ENCODE results near the gene NUPR1. TPM values are rescaled to one million over a fixed set of nuclear protein-coding genes. Genes with fewer than 3 reads are reported as not detected.
"Not testable (repeated sequence)": the region's sequence is repeated elsewhere in the genome, so short reads cannot be mapped to it uniquely, and the experiment has no call there.

The NUPR1 gene
- total RNA-seq, 2 experiments from 2014 or later, result not detected

DNA sequence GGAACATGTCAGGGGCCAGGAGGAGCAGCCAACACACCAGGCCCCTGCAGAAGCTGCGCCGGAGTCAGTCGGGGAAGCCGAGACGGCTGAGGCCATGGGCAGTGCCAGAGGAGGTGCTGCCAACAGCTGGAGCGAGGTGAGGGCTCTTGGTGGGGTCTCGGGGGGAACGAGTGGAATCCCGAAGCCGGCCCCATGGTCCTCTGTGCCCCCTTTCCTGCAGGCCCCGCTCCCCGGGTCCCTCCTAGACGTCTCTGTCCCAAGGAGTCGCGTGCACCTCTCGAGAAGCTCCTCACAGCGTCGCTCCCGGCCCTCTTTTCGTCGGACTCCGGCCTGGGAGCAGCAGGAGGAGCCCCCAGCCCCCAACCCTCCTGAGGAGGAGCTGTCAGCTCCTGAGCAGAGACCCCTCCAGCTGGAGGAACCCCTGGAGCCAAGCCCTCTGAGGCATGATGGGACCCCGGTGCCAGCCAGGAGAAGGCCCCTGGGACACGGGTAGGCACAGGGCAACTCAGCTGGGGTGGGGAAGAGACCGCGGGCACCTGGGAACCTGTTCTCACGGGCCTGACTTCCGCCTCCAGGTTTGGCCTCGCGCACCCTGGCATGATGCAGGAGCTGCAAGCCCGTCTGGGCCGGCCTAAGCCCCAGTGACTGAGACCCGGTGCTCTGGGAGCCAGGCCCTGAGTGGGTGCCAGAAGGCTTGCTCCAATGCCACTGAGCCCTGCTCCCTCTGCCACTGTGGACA lies 40.7 kb downstream of the NUPR1 start:
- CTCF ChIA-PET, result no interaction called here
- H3K9me3 Mint-ChIP-seq, result no peaks in the 10 kb centered on the region
- peaks cover 52% of the 10 kb centered on the region for H3K4me1 Mint-ChIP-seq
- no peak for DNase-seq
- H3K27me3 Mint-ChIP-seq, result no peaks in the 10 kb centered on the region
- peaks cover 41% of the 10 kb centered on the region for H3K36me3 Mint-ChIP-seq (ENCODE audit: low read depth)
- POLR2A ChIA-PET, result no interaction called here
- H3K4me3 Mint-ChIP-seq, result no peak overlapping the region
- H3K27ac Mint-ChIP-seq, result no peak overlapping the region

DNA sequence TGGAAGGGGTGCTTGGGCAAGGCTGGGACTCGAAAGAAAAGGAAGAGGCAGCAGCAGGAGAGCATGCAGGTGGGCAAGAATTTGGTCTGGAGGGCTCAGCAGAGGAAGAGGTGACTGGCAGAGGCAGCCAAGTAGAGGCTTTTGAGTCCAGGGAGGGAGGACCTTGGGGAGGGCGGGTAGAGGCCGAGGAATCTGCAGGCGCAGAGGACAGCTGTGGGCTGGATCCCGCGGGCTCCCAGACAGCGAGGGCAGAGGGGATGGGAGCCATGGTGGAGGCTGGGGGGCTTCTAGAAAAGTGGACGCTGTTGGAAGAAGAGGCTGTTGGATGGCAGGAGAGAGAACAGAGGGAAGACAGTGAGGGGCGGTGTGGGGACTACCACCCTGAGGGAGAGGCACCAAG lies 41.4 kb downstream of the NUPR1 start:
- Mint-ChIP-seq H3K27ac (peak overlapping the region; percentile 34), H3K9me3 (no peaks in the 10 kb centered on the region), H3K4me3 (no peak overlapping the region), H3K36me3 (ENCODE audit: low read depth) (peaks cover 41% of the 10 kb centered on the region), H3K27me3 (no peaks in the 10 kb centered on the region), H3K4me1 (peaks cover 56% of the 10 kb centered on the region)
- DNase-seq, result no peak
- CTCF ChIA-PET, result no interaction called here
- POLR2A ChIA-PET, result no interaction called here

GRCh38 chr16:28496844-28497243 lies 41.9 kb downstream of the NUPR1 start:
- Mint-ChIP-seq H3K9me3 (no peaks in the 10 kb centered on the region), H3K27ac (peak overlapping the region; percentile 34), H3K4me1 (peaks cover 60% of the 10 kb centered on the region), H3K36me3 (ENCODE audit: low read depth) (peaks cover 43% of the 10 kb centered on the region), H3K27me3 (no peaks in the 10 kb centered on the region), H3K4me3 (no peak overlapping the region)
- ChIA-PET POLR2A (no interaction called here), CTCF (no interaction called here)
- DNase-seq, result no peak

GRCh38 chr16:28495795-28496749 lies 42.7 kb downstream of the NUPR1 start:
- H3K9me3 Mint-ChIP-seq, result no peaks in the 10 kb centered on the region
- peaks cover 65% of the 10 kb centered on the region for H3K4me1 Mint-ChIP-seq
- peak overlapping the region; percentile 98 for H3K27ac Mint-ChIP-seq
- ChIA-PET POLR2A (interaction anchor here (2.3 kb wide), 2 partner anchors 17 to 58 kb away, joined by 9 to 14 read pairs; partner anchors contain the start of gene SGF29), CTCF (no interaction called here)
- H3K4me3 Mint-ChIP-seq, result peak overlapping the region; percentile 97
- DNase-seq, result no peak
- peaks cover 48% of the 10 kb centered on the region for H3K36me3 Mint-ChIP-seq (ENCODE audit: low read depth)
- H3K27me3 Mint-ChIP-seq, result no peaks in the 10 kb centered on the region

GRCh38 chr16:28495098-28495793 lies 43.5 kb downstream of the NUPR1 start:
- ChIA-PET POLR2A (interaction anchor here (0.7 to 2.3 kb wide), 7 partner anchors 12 to 284 kb away, joined by 3 to 14 read pairs (median 6); partner anchors contain the start of genes NPIPB7 and SGF29), CTCF (no interaction called here)
- H3K9me3 Mint-ChIP-seq, result no peaks in the 10 kb centered on the region
- H3K4me1 Mint-ChIP-seq, result peaks cover 63% of the 10 kb centered on the region
- peaks cover 47% of the 10 kb centered on the region for H3K36me3 Mint-ChIP-seq (ENCODE audit: low read depth)
- H3K4me3 Mint-ChIP-seq, result peak overlapping the region; percentile 97
- H3K27me3 Mint-ChIP-seq, result no peaks in the 10 kb centered on the region
- no peak for DNase-seq
- peak overlapping the region; percentile 98 for H3K27ac Mint-ChIP-seq

DNA sequence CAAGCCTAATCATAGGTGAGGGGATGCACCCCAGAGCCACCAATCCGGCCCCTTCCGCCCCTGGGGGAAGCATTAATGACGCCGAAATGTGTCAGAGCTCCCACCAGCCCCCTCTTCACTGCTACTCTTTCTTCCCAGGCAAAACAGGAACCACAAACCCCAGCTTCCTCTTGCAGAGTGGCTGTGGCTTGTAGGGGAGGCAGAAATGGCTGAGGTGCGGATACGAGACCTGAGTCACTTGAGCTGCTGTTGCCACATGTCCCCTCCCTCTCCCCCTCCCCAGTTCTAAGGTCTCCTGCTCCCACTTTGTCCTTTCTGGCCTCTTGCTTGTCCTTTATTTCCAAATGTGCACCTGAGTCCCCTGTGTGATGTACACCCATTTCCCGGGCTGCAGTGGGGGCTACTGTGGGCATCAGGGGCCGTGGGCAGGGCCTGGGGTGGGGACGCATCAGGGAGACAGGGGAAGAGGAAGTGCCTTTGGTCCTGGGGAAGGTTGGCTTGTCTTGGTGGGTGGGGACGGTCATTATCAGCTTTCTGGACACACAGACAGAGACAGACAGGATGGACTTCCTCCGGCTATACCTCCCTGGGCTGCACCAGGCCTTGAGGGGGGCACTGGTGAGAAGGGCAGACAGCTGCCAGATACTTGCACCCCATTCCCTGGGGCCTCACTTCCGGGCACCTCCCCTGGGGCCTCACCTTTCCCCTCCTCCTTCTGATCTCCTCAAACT lies 44.5 kb downstream of the NUPR1 start, which contains the start of gene APOBR:
APOBR (plus strand) TSS at position 523 of the 731 bp plus-strand sequence; CDS start at position 562, 39 bp downstream.
- Mint-ChIP-seq H3K36me3 (ENCODE audit: low read depth) (peaks cover 45% of the 10 kb centered on the region), H3K27ac (peak within 1 kb of the TSS; percentile 98), H3K4me3 (peak within 1 kb of the TSS; percentile 97), H3K9me3 (no peaks in the 10 kb centered on the region), H3K4me1 (peaks cover 63% of the 10 kb centered on the region), H3K27me3 (no peaks in the 10 kb centered on the region)
- peak; percentile 92 for DNase-seq
- CTCF ChIA-PET, result interaction anchor here (0.7 to 1.1 kb wide), 4 partner anchors 9 to 60 kb away, joined by 3 to 4 read pairs (median 4); no protein-coding TSS in a partner anchor
- POLR2A ChIA-PET, result interaction anchor here (0.7 to 2.3 kb wide), 13 partner anchors 9 to 330 kb away, joined by 3 to 14 read pairs (median 3); partner anchors contain the start of genes ATXN2L, NPIPB7, SBK1 and SGF29

DNA sequence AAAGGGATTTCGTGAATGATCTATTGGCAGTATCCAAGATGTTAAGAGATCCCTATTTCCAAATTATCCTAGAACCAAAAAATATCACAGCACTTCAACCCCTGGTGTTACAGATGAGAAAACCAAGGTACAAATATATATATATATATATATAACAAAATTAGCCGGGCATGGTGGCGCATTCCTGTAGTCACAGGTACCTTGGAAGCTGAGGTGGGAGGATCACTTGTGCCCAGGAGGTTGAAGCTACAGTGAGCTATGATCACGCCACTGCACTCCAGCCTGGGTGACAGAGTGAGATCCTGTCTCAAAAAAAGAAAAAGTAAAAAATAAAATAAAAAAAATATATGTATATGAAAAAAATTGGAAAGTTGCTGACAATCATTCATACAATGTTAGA lies 46.3 kb downstream of the NUPR1 start:
- H3K36me3 Mint-ChIP-seq (ENCODE audit: low read depth), result peaks cover 47% of the 10 kb centered on the region
- peak overlapping the region; percentile 97 for H3K4me3 Mint-ChIP-seq
- no peaks in the 10 kb centered on the region for H3K27me3 Mint-ChIP-seq
- ChIA-PET CTCF (interaction anchor here (0.7 kb wide), 1 partner anchor 16 kb away, joined by 4 read pairs; no protein-coding TSS in a partner anchor), POLR2A (interaction anchor here (1.1 to 2.2 kb wide), 5 partner anchors 11 to 215 kb away, joined by 4 to 9 read pairs (median 7); partner anchors contain the start of gene SGF29)
- no peaks in the 10 kb centered on the region for H3K9me3 Mint-ChIP-seq
- no peak for DNase-seq
- peak overlapping the region; percentile 100 for H3K27ac Mint-ChIP-seq
- peaks cover 66% of the 10 kb centered on the region for H3K4me1 Mint-ChIP-seq

DNA sequence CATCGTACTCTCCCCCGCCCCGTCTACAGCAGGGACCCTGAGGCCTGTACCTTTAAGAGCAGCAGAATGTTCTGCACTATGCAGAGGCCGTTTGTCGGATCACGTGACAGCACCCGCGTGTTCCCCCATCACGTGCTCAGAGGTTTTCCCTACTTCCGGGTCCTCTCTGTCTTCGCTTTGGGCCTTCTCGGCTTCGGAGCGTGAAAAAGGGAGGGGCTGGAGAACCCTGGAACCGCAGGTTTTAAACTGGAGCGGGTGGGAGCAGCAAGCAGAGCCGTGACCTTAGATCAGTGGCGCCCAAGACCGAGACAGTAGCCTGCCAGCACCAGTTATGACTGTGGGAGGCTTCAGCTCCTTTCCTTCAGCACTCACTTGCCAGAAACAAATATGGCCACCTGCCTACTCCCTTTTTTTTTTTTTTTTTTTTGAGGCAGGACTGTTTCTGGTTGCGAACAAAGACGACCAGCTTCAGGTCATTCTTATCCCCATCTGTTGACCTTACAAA lies 46.8 kb downstream of the NUPR1 start, which contains the start of gene CLN3:
CLN3 (minus strand) TSS at position 105 of the 505 bp plus-strand sequence. CDS start 315 bp downstream, outside the sequence.
- peaks cover 62% of the 10 kb centered on the region for H3K4me1 Mint-ChIP-seq
- ChIA-PET POLR2A (interaction anchor here (0.7 to 2.2 kb wide), 7 partner anchors 11 to 331 kb away, joined by 3 to 9 read pairs (median 6); partner anchors contain the start of genes ATXN2L and SGF29), CTCF (interaction anchor here (0.7 to 1.6 kb wide), 2 partner anchors 16 to 165 kb away, joined by 3 to 4 read pairs; no protein-coding TSS in a partner anchor)
- peak within 1 kb of the TSS; percentile 97 for H3K4me3 Mint-ChIP-seq
- H3K36me3 Mint-ChIP-seq (ENCODE audit: low read depth), result peaks cover 47% of the 10 kb centered on the region
- peak; percentile 92 for DNase-seq
- H3K27me3 Mint-ChIP-seq, result no peaks in the 10 kb centered on the region
- no peaks in the 10 kb centered on the region for H3K9me3 Mint-ChIP-seq
- H3K27ac Mint-ChIP-seq, result peak within 1 kb of the TSS; percentile 100

DNA sequence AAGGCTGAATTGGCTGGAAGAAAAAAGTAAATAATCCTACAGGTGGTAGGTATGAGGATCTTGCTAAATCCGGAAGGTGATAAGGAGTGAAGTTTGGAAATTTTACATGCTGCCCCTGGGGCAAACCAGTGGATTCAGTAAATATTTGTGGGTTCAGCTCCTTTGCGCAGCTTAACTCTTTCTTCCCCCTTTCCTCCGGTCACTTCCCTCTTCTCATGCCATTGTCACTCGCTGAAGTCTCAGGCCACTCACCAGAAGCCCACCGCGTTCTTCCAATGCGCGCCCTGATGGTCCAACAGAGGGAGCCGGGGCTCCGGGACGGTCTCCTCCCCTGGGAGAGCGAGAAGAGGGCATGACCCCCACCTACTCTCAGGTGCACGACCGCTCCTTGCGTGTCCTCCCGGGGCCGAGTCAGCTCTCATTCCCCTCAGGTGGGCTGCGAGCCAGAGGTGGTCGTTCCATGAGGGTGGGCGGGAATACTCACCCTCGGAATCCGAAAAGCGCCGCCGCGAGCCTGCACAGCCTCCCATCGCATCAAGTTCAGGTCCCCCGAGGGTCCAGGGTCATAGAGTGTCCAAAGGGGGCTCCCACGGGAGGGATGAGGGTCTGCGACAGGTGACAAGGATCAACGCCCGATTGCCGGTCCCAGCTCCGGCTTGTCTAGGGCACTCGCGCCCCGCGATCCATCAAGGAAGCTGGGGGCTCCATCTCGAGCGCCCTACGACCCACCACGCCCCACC lies 47.4 kb downstream of the NUPR1 start:
- peak overlapping the region; percentile 97 for H3K4me3 Mint-ChIP-seq
- peak overlapping the region; percentile 100 for H3K27ac Mint-ChIP-seq
- DNase-seq, result peak; percentile 25
- H3K9me3 Mint-ChIP-seq, result no peaks in the 10 kb centered on the region
- CTCF ChIA-PET, result interaction anchor here (0.8 to 1.6 kb wide), 2 partner anchors 11 to 165 kb away, joined by 3 read pairs; no protein-coding TSS in a partner anchor
- H3K4me1 Mint-ChIP-seq, result peaks cover 55% of the 10 kb centered on the region
- H3K27me3 Mint-ChIP-seq, result no peaks in the 10 kb centered on the region
- POLR2A ChIA-PET, result interaction anchor here (0.7 to 2.2 kb wide), 6 partner anchors 12 to 331 kb away, joined by 3 to 9 read pairs (median 6); partner anchors contain the start of genes ATXN2L and SGF29
- peaks cover 48% of the 10 kb centered on the region for H3K36me3 Mint-ChIP-seq (ENCODE audit: low read depth)

DNA sequence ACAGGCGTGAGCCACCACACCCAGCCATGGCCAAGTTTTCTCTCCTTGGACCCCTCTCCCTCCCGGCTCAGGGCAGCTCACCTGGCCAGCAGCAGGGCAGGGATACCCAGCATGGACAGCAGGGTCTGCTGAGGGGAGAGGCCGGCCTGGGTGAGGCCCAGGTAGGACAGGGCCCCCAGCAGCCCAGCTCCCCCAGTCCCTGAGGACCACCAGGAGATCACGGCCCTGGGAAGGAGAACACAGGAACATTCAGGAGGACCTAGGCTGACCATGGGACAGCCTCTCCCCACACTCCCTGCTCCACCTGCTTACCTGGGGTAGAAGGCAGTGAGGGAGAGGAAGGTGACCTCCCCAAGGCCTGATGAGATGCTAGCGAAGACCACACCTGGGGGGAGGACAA lies 52.5 kb downstream of the NUPR1 start:
- POLR2A ChIA-PET, result no interaction called here
- Mint-ChIP-seq H3K4me3 (no peak overlapping the region), H3K27me3 (no peaks in the 10 kb centered on the region), H3K9me3 (no peaks in the 10 kb centered on the region), H3K36me3 (ENCODE audit: low read depth) (peaks cover 41% of the 10 kb centered on the region), H3K4me1 (peaks cover 10% of the 10 kb centered on the region), H3K27ac (no peak overlapping the region)
- no peak for DNase-seq
- CTCF ChIA-PET, result no interaction called here

DNA sequence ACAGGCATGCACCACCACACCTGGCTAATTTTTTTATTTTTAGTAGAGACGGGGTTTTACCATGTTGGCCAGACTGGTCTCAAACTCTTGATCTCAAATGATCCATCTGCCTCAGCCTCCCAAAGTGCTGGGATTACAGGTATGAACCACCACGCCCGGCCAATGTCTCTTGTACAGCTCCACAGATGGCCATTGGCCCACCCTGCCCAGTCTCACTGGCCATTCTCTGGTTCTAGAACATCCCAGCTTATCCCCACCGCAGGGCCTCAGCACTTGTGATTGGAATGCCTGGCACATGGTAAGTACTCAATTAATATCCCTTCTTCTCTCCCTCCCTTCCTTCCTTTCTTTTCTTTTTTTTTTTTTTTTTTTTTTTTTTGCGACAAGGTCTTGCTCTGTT lies 55.4 kb downstream of the NUPR1 start:
- not testable (repeated sequence) for H3K27ac Mint-ChIP-seq, H3K27me3 Mint-ChIP-seq, H3K9me3 Mint-ChIP-seq, H3K4me1 Mint-ChIP-seq, DNase-seq, H3K4me3 Mint-ChIP-seq
- CTCF ChIA-PET, result interaction anchor here (0.7 kb wide), 1 partner anchor 387 kb away, joined by 4 read pairs; no protein-coding TSS in a partner anchor
- POLR2A ChIA-PET, result interaction anchor here (2.4 kb wide), 1 partner anchor 11 kb away, joined by 6 read pairs; the partner anchor contains the start of gene APOBR
- H3K36me3 Mint-ChIP-seq (ENCODE audit: low read depth), result peaks cover 30% of the 10 kb centered on the region
